Activated T-cell treated with anti-CD3 and anti-CD28 coated beads for 48 hours (primary cell): Measurements from ENCODE around the gene KLRC3.
"Not testable (repeated sequence)": the region's sequence is repeated elsewhere in the genome, so short reads cannot be mapped to it uniquely, and the experiment has no call there.

ENCODE experiments used
- DNase-seq: peaks from one replicate; pipeline ENCODE4 v3.0.0-alpha.2; 2020; ENCODE audit warnings: low read depth

Gene KLRC3

DNA sequence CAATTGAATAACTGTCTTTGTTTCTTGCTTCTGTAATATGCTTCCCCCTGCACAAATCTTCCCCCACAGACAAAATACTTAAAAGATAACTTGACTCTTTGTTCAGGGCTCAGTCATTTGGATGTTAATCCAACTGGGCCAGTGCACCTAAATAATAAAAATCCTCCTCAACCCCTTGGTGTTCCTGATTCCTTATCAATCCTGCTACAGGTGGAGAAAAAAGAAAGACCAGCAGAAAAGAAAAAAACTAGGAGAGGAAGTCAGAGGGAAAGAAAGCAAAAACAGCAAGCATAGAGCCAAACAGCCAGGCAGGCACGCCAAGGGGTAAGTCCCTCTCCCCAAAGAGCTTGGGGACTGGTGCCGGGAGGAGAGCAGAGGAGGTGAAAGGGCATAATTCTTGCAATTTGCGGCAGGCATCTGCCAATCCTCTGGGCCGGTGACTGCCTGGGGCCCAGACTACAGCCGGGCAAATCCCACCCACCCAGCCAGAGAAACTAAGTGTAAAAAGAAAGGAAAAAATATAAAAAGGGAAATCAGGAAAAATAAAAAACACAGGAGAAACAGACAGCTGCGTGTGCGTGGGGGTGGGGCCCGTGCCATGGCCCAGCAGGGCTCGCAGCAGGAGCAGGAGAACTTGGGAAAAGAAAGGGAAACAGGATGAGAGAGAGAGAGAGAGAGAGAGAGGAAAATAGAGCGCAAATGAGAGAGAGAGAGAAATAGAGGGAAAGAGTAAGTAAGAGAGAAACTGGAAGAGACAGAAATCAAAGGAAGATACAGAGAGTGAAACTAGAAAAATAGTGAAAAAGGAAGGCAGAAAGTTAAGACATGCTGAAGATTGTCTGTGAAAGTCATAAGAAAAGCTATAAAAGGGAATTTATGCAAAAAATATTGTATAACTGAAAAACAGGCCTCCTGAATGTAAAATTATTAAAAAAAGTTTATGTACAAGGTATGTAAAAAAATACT is 51.9 kb downstream of the KLRC3 start:
- DNase-seq, result no peak

DNA sequence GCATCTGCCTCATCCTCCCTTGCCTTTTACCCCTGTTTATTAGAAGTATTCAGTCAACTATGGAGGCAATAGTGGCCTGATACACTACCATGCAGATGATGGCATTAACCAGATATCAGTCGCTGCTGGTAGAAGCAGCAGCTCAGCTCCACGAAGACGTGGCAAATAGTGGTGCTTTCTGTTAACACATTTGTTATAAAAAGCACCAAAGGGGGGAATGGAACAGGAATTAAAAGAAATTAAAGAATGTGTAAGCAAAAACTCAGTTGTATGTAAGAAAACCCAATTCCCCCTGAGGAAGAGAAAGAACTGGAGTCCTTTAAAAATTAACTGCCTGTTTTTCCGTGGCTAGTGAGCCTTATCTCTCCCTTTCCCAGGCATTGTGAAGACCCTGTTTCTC is 52.7 kb downstream of the KLRC3 start:
- DNase-seq, result not testable (repeated sequence)

DNA sequence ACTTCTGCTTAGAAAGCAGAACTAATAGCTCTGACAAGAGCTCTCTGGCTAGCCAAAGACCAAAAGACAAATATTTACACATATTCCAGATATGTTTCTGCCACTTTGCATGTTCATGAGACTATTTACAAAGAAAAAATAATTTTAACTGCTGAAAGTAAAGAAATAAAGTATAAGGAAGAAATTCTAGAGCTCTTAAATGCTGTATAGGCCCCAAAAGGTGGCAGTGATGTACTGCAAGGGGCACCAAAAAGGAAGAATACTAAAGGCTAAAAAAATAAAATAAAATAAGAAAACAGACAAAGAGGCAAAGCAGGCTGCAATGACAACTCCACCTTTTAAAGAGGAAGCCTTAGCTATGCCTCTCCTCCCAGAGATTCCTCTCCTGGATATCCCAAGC is 53.5 kb downstream of the KLRC3 start:
- DNase-seq, result no peak

DNA sequence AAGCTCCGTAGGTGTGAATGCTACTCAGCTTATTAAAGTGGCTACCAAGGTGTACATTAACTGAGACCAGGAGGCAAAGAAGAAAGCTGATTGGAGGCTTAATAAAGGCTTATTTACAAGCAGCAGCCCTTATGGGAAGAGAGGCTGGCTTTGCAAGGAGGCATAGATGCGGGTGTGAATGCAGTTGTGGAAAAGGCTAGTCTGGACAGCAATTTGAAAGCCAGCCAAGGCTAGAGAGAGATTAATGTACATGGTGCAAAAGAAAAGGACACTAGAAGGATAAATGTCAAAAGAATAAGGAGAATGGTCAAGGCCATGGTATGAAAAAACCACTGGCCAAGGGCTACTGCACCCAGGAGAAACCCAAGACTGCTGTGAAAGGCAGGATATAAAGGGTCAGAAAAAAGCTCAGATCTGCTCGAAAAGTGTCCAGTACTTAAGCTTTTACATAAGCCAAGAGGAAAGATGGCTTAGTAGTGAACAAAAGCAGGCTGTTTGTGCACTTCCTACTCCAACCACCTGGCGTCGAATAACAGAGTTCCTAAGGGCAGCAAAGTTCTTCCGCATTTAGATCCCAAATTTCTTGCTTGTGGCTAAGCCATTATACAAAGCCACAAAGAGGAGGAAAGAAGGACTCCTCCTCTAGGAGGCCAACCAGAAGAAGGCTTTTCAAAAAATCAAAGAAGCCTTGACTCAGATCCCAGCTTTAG is 54.5 kb downstream of the KLRC3 start:
- no peak for DNase-seq

DNA sequence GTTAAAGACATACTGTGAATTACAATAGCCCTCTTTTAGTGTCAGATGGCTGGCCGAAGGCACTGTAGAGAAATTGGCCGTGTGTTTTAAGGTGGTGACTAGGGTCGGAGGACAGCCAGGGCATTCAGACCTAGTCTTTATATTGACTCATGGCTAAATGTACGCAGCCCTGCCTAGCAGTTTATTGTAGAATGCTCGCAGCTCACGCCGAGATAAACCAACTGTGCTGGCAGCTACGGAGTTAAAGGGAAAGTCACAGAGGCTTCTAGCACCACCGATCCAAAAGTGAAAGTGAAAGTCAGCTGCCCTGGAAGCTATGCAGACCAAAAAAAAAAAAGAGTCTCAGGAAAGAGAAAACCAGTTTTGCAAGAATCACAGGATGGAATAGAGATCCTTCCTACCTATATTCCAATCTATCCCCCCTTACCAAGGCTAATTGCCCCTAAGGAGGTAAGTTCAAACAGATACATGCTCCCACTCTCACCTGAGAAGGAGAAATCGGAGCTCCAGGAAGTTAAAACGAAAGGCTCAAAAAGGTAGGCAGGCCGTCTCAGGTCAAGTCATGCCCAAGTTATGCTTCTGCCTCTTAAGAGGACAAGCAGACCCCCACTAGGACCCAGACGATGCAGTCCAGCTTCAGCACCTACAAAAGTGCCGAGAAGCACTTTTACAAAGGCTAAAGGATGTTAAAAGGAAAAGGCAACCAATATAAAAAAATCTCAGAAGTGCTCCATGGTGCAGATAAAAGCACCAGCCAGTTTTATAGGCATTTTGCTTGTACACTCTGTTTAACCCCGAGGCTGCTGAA is 55.4 kb downstream of the KLRC3 start:
- DNase-seq, result peak; percentile 33

DNA sequence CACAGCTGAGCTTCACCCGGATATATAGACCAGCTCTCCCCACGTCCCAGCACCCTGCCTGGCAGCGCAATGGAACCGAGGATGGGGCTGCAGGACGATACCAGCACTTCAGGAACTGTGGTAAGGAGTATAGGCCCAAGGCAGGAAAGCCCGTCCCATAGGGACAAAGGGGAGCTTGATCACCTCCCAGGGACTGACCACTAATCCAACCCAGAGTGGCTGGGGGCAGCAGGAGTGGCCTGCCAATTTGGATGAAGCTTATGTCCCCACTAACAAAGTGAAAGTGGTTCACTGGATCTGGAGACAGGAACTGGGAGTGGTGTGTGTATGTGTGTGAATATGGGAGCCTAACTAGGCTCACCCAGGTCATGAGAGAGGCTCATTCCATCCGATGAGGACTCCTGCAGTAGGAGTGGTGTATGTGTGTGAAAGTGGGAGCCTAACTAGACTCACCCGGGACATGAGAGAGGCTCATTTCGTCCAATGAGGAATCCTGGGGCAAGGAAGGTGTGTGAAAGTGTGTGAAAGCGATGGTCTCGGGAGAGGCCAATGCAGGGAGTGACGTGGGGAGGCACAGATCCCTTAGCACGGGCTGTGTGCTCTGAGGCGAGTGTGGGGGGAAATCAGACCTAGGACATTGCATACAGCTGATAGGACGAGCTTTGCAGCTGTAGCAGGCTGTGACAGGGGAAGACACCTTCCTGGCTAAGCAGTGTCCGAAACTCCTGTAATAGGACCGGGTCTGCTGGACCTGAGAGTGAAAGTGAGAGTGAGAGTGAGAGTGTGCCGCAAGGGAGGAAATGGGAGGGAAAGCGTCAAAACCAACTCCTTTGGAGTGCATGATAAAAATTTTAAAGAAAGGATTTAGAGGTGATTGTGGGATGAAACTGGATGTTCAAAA is 56.2 kb downstream of the KLRC3 start:
- DNase-seq, result no peak

DNA sequence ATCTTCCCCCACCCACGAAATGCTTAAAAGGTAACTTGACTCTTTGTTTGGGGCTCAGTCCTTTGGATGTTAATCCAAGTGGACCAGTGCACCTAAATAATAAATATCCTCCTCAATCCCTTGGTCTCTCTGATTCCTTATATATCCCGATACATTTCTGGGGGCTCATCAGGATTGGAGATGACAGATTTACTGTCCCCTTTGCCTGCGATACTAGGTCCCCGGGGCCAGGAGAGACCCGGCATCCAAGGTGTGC is 56.8 kb downstream of the KLRC3 start:
- DNase-seq, result no peak

DNA sequence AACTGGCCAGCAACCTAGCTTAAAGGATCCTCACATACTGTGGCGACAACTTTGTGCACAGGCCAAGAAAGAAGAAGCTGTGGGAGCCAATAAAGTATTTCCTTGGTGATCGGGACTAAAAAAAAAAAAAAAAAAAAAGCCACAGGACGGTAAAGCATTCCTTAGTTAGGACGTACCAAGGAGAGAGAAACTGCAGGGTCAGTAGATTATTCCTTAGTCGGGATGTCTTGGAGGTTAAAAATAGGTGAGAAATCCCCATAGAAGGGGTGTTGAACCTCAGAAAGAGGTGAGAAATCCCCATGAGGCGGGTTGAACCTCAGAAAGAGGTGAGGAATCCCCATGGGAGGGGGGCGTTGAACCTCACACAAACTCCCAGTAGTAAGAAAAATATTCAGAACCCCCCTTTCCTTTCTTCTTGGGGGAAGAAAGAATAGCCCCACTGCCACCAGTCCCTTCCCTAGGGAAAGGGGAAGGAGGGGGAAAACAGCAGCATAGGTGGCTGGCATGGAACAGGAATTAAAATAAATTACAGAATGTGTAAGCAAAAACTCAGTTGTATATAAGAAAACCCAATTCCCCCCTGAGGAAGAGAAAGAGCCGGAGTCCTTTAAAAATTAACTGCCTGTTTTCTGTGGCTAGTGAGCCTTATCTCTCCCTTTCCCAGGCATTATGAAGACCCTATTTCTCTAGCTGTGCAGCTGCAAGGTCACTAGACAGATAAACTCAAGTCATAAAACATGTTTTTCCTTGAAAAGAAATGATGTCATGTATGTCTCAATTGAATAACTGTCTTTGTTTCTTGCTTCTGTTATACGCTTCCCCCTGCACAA is 57.4 kb downstream of the KLRC3 start:
- no peak for DNase-seq

DNA sequence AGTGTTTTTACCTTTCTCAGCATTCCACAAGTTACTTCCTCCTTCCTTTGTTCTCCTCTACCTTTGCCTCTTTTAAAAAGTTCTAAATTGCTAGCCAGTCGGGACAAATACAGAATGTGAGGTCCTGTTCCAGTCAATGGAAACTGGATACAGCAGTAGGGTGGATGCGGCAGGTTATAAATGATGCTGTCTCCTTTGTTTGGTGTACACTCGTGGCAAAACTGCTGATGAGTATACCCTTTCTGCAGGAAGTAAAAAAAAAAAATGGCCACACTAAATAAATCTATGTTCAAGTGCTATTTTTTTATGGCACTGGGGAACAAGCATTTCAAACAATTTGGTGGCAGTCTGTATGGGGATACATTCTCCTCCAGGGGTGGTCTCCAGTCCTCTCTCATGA is 58.1 kb downstream of the KLRC3 start:
- no peak for DNase-seq
